HG02588 (cell line): ENCODE results near the gene ZBTB47.

Source experiments
- ATAC-seq: cut with Tn5 transposase; IDR thresholded peaks from one replicate; pipeline ENCODE4 v1.9.1; 2021; ENCODE audit warnings: mild to moderate bottlenecking, moderate library complexity; ENCODE audit not compliant: unreplicated experiment

Gene ZBTB47

GRCh38 chr3:42653560-42654330 lies at the start of gene ZBTB47:
Gene ZBTB47, plus strand, starts transcription at chr3:42653697. Its CDS starts 4,659 bp downstream, at chr3:42658356.
- ATAC-seq = no peak

GRCh38 chr3:42605546-42606173 lies 47.8 kb upstream of the ZBTB47 start:
- no peak for ATAC-seq

- no peak for ATAC-seq
Measured at GRCh38 chr3:42608581-42608980, 44.9 kb upstream of the ZBTB47 start.

- no peak for ATAC-seq
Measured at GRCh38 chr3:42610976-42611375, 42.5 kb upstream of the ZBTB47 start.

GRCh38 chr3:42612217-42612616 lies 41.3 kb upstream of the ZBTB47 start:
- ATAC-seq = no peak

GRCh38 chr3:42612928-42613327 lies 40.6 kb upstream of the ZBTB47 start:
- ATAC-seq = peak; percentile 57

GRCh38 chr3:42613462-42613861 lies 40.0 kb upstream of the ZBTB47 start:
- ATAC-seq = no peak

- no peak for ATAC-seq
Measured at GRCh38 chr3:42631620-42632019, 21.9 kb upstream of the ZBTB47 start.

- ATAC-seq = no peak
Measured at GRCh38 chr3:42632146-42632545, 21.4 kb upstream of the ZBTB47 start.

GRCh38 chr3:42633544-42633943 lies 20.0 kb upstream of the ZBTB47 start:
- no peak for ATAC-seq

GRCh38 chr3:42635111-42635510 lies 18.4 kb upstream of the ZBTB47 start:
- no peak for ATAC-seq

- ATAC-seq = no peak
Measured at GRCh38 chr3:42637001-42637400, 16.5 kb upstream of the ZBTB47 start.

GRCh38 chr3:42638339-42638842 lies 15.1 kb upstream of the ZBTB47 start:
- ATAC-seq = no peak

- no peak for ATAC-seq
Measured at GRCh38 chr3:42639192-42639591, 14.3 kb upstream of the ZBTB47 start.

- no peak for ATAC-seq
Measured at GRCh38 chr3:42640129-42640528, 13.4 kb upstream of the ZBTB47 start.

- no peak for ATAC-seq
Measured at GRCh38 chr3:42640771-42641370, 12.6 kb upstream of the ZBTB47 start.

- ATAC-seq = no peak
Measured at GRCh38 chr3:42647821-42648459, 5.6 kb upstream of the ZBTB47 start.

GRCh38 chr3:42649006-42649405 lies 4.5 kb upstream of the ZBTB47 start:
- no peak for ATAC-seq

- ATAC-seq = no peak
Measured at GRCh38 chr3:42649783-42650182, 3.7 kb upstream of the ZBTB47 start.

- no peak for ATAC-seq
Measured at GRCh38 chr3:42651248-42652091, 2.0 kb upstream of the ZBTB47 start.

GRCh38 chr3:42652251-42652610 lies 1.3 kb upstream of the ZBTB47 start:
- ATAC-seq = no peak
